Thyroid gland (tissue), 4 donors: Measurements from ENCODE around the gene ARMC10.

Experiments used
- CTCF ChIP-seq, 6 experiments: fragments of 200-600 bp in 3 of 6; fragments of 450-650 bp in 3 of 6; sonication (generic) in 3 of 6; IDR thresholded peaks; one replicate each; pipeline ENCODE4 v1.5.1; 2016 to 2019; ENCODE audit warnings: antibody characterized with exemption in 6 of 6, mild to moderate bottlenecking in 2 of 6, inconsistent platforms in 1 of 6, moderate library complexity in 1 of 6
- POLR2A ChIP-seq, 2 donors: fragments of 450-650 bp; IDR thresholded peaks; one replicate each; pipeline ENCODE4 v1.6.1; 2017; ENCODE audit warnings: antibody characterized with exemption in 2 of 2, mild to moderate bottlenecking in 2 of 2, moderate library complexity in 1 of 2

GRCh38 chr7:103059471-103059870 lies 15.5 kb upstream of the ARMC10 start:
- TF ChIP-seq CTCF (IDR thresholded peaks at IDR 0.05) = no peak
- no peak for TF ChIP-seq POLR2A (IDR thresholded peaks at IDR 0.05)
